Mammary epithelial cell (primary cell): ENCODE data around the gene TANK.

Experiments used
- EZH2 ChIP-seq: IDR thresholded peaks from 2 replicates; pipeline ENCODE4 v1.6.1; 2012; ENCODE audit warnings: low read length, inconsistent platforms, borderline replicate concordance
- TF ChIP-seq, protein P1 (sequence below), 2 donors: IDR thresholded peaks in 1 of 2; conservative IDR thresholded peaks in 1 of 2; 2 replicates each; pipeline ENCODE4 v1.5.1; 2011 to 2012; ENCODE audit warnings: inconsistent platforms in 2 of 2, low read length in 2 of 2, mild to moderate bottlenecking in 2 of 2, control low read depth in 1 of 2, low read depth in 1 of 2; ENCODE audit not compliant: insufficient read depth in 1 of 2; ENCODE audit errors: extremely low read depth in 1 of 2

- TF ChIP-seq, protein P1, sequence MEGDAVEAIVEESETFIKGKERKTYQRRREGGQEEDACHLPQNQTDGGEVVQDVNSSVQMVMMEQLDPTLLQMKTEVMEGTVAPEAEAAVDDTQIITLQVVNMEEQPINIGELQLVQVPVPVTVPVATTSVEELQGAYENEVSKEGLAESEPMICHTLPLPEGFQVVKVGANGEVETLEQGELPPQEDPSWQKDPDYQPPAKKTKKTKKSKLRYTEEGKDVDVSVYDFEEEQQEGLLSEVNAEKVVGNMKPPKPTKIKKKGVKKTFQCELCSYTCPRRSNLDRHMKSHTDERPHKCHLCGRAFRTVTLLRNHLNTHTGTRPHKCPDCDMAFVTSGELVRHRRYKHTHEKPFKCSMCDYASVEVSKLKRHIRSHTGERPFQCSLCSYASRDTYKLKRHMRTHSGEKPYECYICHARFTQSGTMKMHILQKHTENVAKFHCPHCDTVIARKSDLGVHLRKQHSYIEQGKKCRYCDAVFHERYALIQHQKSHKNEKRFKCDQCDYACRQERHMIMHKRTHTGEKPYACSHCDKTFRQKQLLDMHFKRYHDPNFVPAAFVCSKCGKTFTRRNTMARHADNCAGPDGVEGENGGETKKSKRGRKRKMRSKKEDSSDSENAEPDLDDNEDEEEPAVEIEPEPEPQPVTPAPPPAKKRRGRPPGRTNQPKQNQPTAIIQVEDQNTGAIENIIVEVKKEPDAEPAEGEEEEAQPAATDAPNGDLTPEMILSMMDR (conservative IDR thresholded peaks at IDR 0.05 in 1 of 2, IDR thresholded peaks at IDR 0.05 in 1 of 2; ENCODE audit: extremely low read depth in 1 of 2, insufficient read depth in 1 of 2, low read depth in 1 of 2, low read length in 2 of 2), result no peak
- no peak for TF ChIP-seq EZH2
Observed at GRCh38 chr2:161166538-161167409, 6.5 kb downstream of the TANK start.
